ENCODE data around the gene CBFA2T2. TPM values are rescaled to one million over a fixed set of nuclear protein-coding genes. Genes with fewer than 3 reads are reported as not detected.
"Not testable (repeated sequence)": the region's sequence is repeated elsewhere in the genome, so short reads cannot be mapped to it uniquely, and the experiment has no call there.

Gene CBFA2T2
- total RNA-seq, 2 donors from 2014 or later, result 20.9 to 23.8 TPM

- intact Hi-C loops (cut with DNase I), result no loop called here
- H3K27ac ChIP-seq, result no peak overlapping the region
- DNase-seq, result no peak
- H3K27me3 ChIP-seq, result no peaks in the 10 kb centered on the region
- H3K36me3 ChIP-seq, result no peaks in the 10 kb centered on the region
- H3K4me3 ChIP-seq, result no peak overlapping the region
- no peaks in the 10 kb centered on the region for H3K9me3 ChIP-seq
- TF ChIP-seq, protein P1, sequence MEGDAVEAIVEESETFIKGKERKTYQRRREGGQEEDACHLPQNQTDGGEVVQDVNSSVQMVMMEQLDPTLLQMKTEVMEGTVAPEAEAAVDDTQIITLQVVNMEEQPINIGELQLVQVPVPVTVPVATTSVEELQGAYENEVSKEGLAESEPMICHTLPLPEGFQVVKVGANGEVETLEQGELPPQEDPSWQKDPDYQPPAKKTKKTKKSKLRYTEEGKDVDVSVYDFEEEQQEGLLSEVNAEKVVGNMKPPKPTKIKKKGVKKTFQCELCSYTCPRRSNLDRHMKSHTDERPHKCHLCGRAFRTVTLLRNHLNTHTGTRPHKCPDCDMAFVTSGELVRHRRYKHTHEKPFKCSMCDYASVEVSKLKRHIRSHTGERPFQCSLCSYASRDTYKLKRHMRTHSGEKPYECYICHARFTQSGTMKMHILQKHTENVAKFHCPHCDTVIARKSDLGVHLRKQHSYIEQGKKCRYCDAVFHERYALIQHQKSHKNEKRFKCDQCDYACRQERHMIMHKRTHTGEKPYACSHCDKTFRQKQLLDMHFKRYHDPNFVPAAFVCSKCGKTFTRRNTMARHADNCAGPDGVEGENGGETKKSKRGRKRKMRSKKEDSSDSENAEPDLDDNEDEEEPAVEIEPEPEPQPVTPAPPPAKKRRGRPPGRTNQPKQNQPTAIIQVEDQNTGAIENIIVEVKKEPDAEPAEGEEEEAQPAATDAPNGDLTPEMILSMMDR (IDR thresholded peaks at IDR 0.05), result no peak
- no peak overlapping the region for H3K9ac ChIP-seq (ENCODE audit: low read depth in 2 of 2, low read length in 2 of 2)
- H3K4me1 ChIP-seq, result no peaks in the 10 kb centered on the region
Observed at GRCh38 chr20:33697129-33697528, 207.2 kb downstream of the CBFA2T2 start.

DNA sequence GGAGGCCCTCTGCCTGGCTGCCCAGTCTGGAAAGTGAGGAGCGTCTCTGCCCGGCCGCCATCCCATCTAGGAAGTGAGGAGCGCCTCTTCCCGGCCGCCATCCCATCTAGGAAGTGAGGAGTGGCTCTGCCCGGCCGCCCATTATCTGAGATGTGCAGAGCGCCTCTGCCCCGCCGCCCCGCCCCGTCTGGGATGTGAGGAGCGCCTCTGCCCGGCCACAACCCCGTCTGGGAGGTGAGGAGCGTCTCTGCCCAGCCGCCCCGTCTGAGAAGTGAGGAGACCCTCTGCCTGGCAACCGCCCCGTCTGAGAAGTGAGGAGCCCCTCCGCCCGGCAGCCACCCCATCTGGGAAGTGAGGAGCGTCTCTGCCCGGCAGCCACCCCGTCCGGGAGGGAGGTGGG, 209.1 kb downstream of the CBFA2T2 start:
- H3K9me3 ChIP-seq; H3K9ac ChIP-seq (ENCODE audit: low read depth in 2 of 2, low read length in 2 of 2); intact Hi-C loops (cut with DNase I); H3K4me3 ChIP-seq; H3K36me3 ChIP-seq; DNase-seq; H3K27me3 ChIP-seq; H3K4me1 ChIP-seq; H3K27ac ChIP-seq: not testable (repeated sequence)

Other genes starting within 250 kb of the CBFA2T2 start
- under 1 TPM in 1 of 2 donors, not detected in 1; 0.20 TPM for gene BPIFB1, start 206.9 kb upstream of the CBFA2T2 start, total RNA-seq
- 10 to 100 TPM; 18.2 to 31.0 TPM for gene CDK5RAP1, start 88.6 kb upstream of the CBFA2T2 start, total RNA-seq
- 1 to 10 TPM; 4.5 to 5.7 TPM for gene SNTA1, start 46.3 kb upstream of the CBFA2T2 start, total RNA-seq
- gene C20orf144, start 172.2 kb downstream of the CBFA2T2 start, total RNA-seq, result under 1 TPM in 1 of 2 donors, not detected in 1; 0.30 TPM
- 1 to 10 TPM; 3.9 to 8.0 TPM for gene ACTL10, start 176.8 kb downstream of the CBFA2T2 start, total RNA-seq
- 10 to 100 TPM; 30.3 to 61.3 TPM for gene NECAB3, start 184.3 kb downstream of the CBFA2T2 start, total RNA-seq
- gene E2F1, start 196.3 kb downstream of the CBFA2T2 start, total RNA-seq, result 10 to 100 TPM in 1 of 2 donors, 1 to 10 TPM in 1; 4.6 to 23.3 TPM
- 10 to 100 TPM; 13.2 to 18.1 TPM for gene PXMP4, start 230.2 kb downstream of the CBFA2T2 start, total RNA-seq
- 1 to 10 TPM; 2.7 to 6.1 TPM for gene ZNF341, start 241.9 kb downstream of the CBFA2T2 start, total RNA-seq

Data from colonic mucosa (tissue), 4 donors.